Measurements from ENCODE around the gene MAP3K19. TPM values are rescaled to one million over a fixed set of nuclear protein-coding genes. Genes with fewer than 3 reads are reported as not detected.

Gene MAP3K19
- polyA plus RNA-seq, 1 donor (not counting 4 experiments of a cell fraction or from before 2014, with no cell fraction given), result not detected

GRCh38 chr2:135002836-135003235 lies 44.4 kb downstream of the MAP3K19 start:
- dilution Hi-C loops (cut with MboI; ENCODE audit: extremely low pct_ligation_motif_present, low sequenced_read_pairs), result no loop called here

GRCh38 chr2:134999521-134999920 lies 47.7 kb downstream of the MAP3K19 start:
- FAIRE-seq, result no peak

More at GRCh38 chr2:135002836-135003235, 44.4 kb downstream of the MAP3K19 start:
- DNase-seq (ENCODE audit: low read depth, low spot score) (no peak), FAIRE-seq (no peak)
- no peak overlapping the region for H3K4me2 ChIP-seq (ENCODE audit: control insufficient read depth, extremely low read depth, insufficient read depth, low read depth, low read length)
- peaks cover 4% of the 10 kb centered on the region for H3K27me3 ChIP-seq (ENCODE audit: control insufficient read depth, extremely low read depth, insufficient read depth, low read length)
- no peaks in the 10 kb centered on the region for H3K4me1 ChIP-seq (ENCODE audit: control insufficient read depth, extremely low read depth, insufficient read depth, low read length)
- no peak overlapping the region for H3K9ac ChIP-seq (ENCODE audit: control insufficient read depth, extremely low read depth, insufficient read depth, low read length)
- no peaks in the 10 kb centered on the region for H3K9me3 ChIP-seq (ENCODE audit: control insufficient read depth, low read depth, low read length)
- H4K20me1 ChIP-seq (ENCODE audit: control insufficient read depth, extremely low read depth, insufficient read depth, low read length), result no peaks in the 10 kb centered on the region
- no peak overlapping the region for H2AFZ ChIP-seq (ENCODE audit: control insufficient read depth, low read length)
- no peak overlapping the region for H3K4me3 ChIP-seq (ENCODE audit: control insufficient read depth in 2 of 3, extremely low read depth in 1 of 3, insufficient read depth in 2 of 3, low read depth in 1 of 3, low read length in 3 of 3)
- H3K36me3 ChIP-seq (ENCODE audit: control insufficient read depth in 2 of 2, extremely low read depth in 1 of 2, insufficient read depth in 2 of 2, low read length in 2 of 2), result no peaks in the 10 kb centered on the region
- H3K27ac ChIP-seq (ENCODE audit: control insufficient read depth, insufficient read depth, low read length), result no peak overlapping the region
- H3K9me1 ChIP-seq (ENCODE audit: control insufficient read depth, extremely low read depth, insufficient read depth, low read length), result no peaks in the 10 kb centered on the region
- no peaks in the 10 kb centered on the region for H3K79me2 ChIP-seq (ENCODE audit: control insufficient read depth, insufficient read depth, low read length)
- TF ChIP-seq EZH2 (IDR thresholded peaks at IDR 0.05; ENCODE audit: low read length) (no peak), CTCF (optimal IDR thresholded peaks at IDR 0.05 in 1 of 3, IDR thresholded peaks at IDR 0.05 in 1 of 3, conservative IDR thresholded peaks at IDR 0.05 in 1 of 3; ENCODE audit: extremely low read depth in 1 of 3, insufficient read depth in 2 of 3, low read length in 3 of 3) (no peak)

More at GRCh38 chr2:134999521-134999920, 47.7 kb downstream of the MAP3K19 start:
- Histone ChIP-seq H3K9me1 (ENCODE audit: control insufficient read depth, extremely low read depth, insufficient read depth, low read length) (no peaks in the 10 kb centered on the region), H2AFZ (ENCODE audit: control insufficient read depth, low read length) (no peak overlapping the region), H4K20me1 (ENCODE audit: control insufficient read depth, extremely low read depth, insufficient read depth, low read length) (no peaks in the 10 kb centered on the region), H3K4me3 (ENCODE audit: control insufficient read depth in 2 of 3, extremely low read depth in 1 of 3, insufficient read depth in 2 of 3, low read depth in 1 of 3, low read length in 3 of 3) (no peak overlapping the region), H3K27me3 (ENCODE audit: control insufficient read depth, extremely low read depth, insufficient read depth, low read length) (no peaks in the 10 kb centered on the region), H3K36me3 (ENCODE audit: control insufficient read depth in 2 of 2, extremely low read depth in 1 of 2, insufficient read depth in 2 of 2, low read length in 2 of 2) (no peaks in the 10 kb centered on the region), H3K9me3 (ENCODE audit: control insufficient read depth, low read depth, low read length) (no peaks in the 10 kb centered on the region), H3K4me2 (ENCODE audit: control insufficient read depth, extremely low read depth, insufficient read depth, low read depth, low read length) (no peak overlapping the region), H3K79me2 (ENCODE audit: control insufficient read depth, insufficient read depth, low read length) (no peaks in the 10 kb centered on the region), H3K9ac (ENCODE audit: control insufficient read depth, extremely low read depth, insufficient read depth, low read length) (no peak overlapping the region), H3K27ac (ENCODE audit: control insufficient read depth, insufficient read depth, low read length) (no peak overlapping the region), H3K4me1 (ENCODE audit: control insufficient read depth, extremely low read depth, insufficient read depth, low read length) (no peaks in the 10 kb centered on the region)
- no peak for DNase-seq (ENCODE audit: low read depth, low spot score)
- TF ChIP-seq CTCF (optimal IDR thresholded peaks at IDR 0.05 in 1 of 3, IDR thresholded peaks at IDR 0.05 in 1 of 3, conservative IDR thresholded peaks at IDR 0.05 in 1 of 3; ENCODE audit: extremely low read depth in 1 of 3, insufficient read depth in 2 of 3, low read length in 3 of 3), result no peak
- no peak for TF ChIP-seq EZH2 (IDR thresholded peaks at IDR 0.05; ENCODE audit: low read length)
- dilution Hi-C loops (cut with MboI; ENCODE audit: extremely low pct_ligation_motif_present, low sequenced_read_pairs), result no loop called here
